K562 (cell line): Measurements from ENCODE around the gene HSD3B7. TPM values are rescaled to one million over a fixed set of nuclear protein-coding genes. Genes with fewer than 3 reads are reported as not detected.

Experiments
- FIP1L1 ChIP-seq: fragments of 200-400 bp; formaldehyde crosslinking; IDR thresholded peaks from 2 replicates; pipeline ENCODE4 v1.6.1; 2018; ENCODE audit warnings: mild to moderate bottlenecking, low read depth, low read length; ENCODE audit not compliant: poor library complexity, severe bottlenecking
- FOXA3 ChIP-seq, 2 experiments: fragments of 450-650 bp in 1 of 2; sonication (generic) in 1 of 2; formaldehyde crosslinking; IDR thresholded peaks in 1 of 2; conservative IDR thresholded peaks in 1 of 2; 2 replicates each; pipeline versions ENCODE4 v1.4.0 to v1.8.0; 2020 to 2022; ENCODE audit warnings: mild to moderate bottlenecking in 2 of 2, missing genetic modification reagents in 1 of 2
- FOXK2 ChIP-seq, 2 experiments: fragments of 450-650 bp; IDR thresholded peaks in 1 of 2; conservative IDR thresholded peaks in 1 of 2; 2 replicates each; pipeline ENCODE4 v1.6.1; 2016; ENCODE audit warnings: low read depth in 2 of 2, mild to moderate bottlenecking in 1 of 2
- GABPB1 ChIP-seq: sonication (generic); formaldehyde crosslinking; IDR thresholded peaks from 2 replicates; pipeline ENCODE4 v1.8.0; 2022; ENCODE audit warnings: mild to moderate bottlenecking, missing genetic modification reagents
- MEIS2 ChIP-seq: fragments of 450-650 bp; IDR thresholded peaks from 2 replicates; pipeline ENCODE4 v1.6.1; 2014; ENCODE audit warnings: mild to moderate bottlenecking; ENCODE audit not compliant: partially characterized antibody
- POLR2AphosphoS5 ChIP-seq: IDR thresholded peaks from 2 replicates; pipeline ENCODE4 v1.6.1; 2011; ENCODE audit warnings: mild to moderate bottlenecking, low read depth, low read length, moderate library complexity; ENCODE audit not compliant: control insufficient read depth, insufficient read depth
- SRF ChIP-seq, 2 experiments: fragments of 250-450, 450-650 bp in 1 of 2; sonication (Bioruptor Pico) in 1 of 2; sonication (generic) in 1 of 2; formaldehyde crosslinking; IDR thresholded peaks; 2 replicates each; pipeline versions ENCODE4 v1.5.0 to v1.5.1; 2020 to 2022; ENCODE audit warnings: mild to moderate bottlenecking in 1 of 2, missing genetic modification reagents in 1 of 2
- polyA plus RNA-seq, 8 experiments: library from polyadenylated mRNA; depleted of rRNA in 4 of 8; stranded (reverse) in 5 of 8; unstranded in 3 of 8; fragments of >200 nt; fragmentation: Nextera tagmentation in 2 of 8; fragmentation: Illumina TruSeq in 1 of 8; extraction: Ambion mirVana in 2 of 8; extraction: Trizol in 1 of 8; gene quantifications; 2 replicates each; pipeline versions ENCODE4 v1.2.1 to v1.2.3, GENCODE V29; 2011 to 2014; ENCODE audit warnings: inconsistent platforms in 1 of 8, missing spikeins in 1 of 8
- total RNA-seq, 7 experiments: library from RNA; depleted of rRNA in 6 of 7; stranded (reverse); fragments of >200 nt in 6 of 7; fragmentation: Illumina TruSeq in 2 of 7; extraction: Trizol in 2 of 7; gene quantifications; 2 replicates each; pipeline versions ENCODE4 v1.2.1 to v1.2.3, GENCODE V29; 2011 to 2021; ENCODE audit warnings: low replicate concordance in 1 of 7
- TF ChIP-seq, protein P1 (sequence below): sonication (generic); formaldehyde crosslinking; IDR thresholded peaks from 2 replicates; pipeline ENCODE4 v1.8.1; 2023; ENCODE audit warnings: missing genetic modification reagents, mild to moderate bottlenecking, borderline replicate concordance
- TF ChIP-seq, protein P2 (sequence below): sonication (generic); formaldehyde crosslinking; IDR thresholded peaks from 2 replicates; pipeline ENCODE4 v1.8.0; 2022; ENCODE audit warnings: mild to moderate bottlenecking, missing genetic modification reagents
- TF ChIP-seq, protein P3 (sequence below): fragments of 250-450 bp; sonication (Bioruptor Pico); IDR thresholded peaks from 2 replicates; pipeline ENCODE4 v1.8.0; 2022; ENCODE audit warnings: inconsistent platforms
- TF ChIP-seq, protein P4 (sequence below): IDR thresholded peaks from 3 replicates; pipeline ENCODE4 v1.6.1; 2011; ENCODE audit warnings: borderline replicate concordance, mild to moderate bottlenecking; ENCODE audit not compliant: insufficient read length, insufficient read depth
- TF ChIP-seq, protein P5 (sequence below): sonication (generic); formaldehyde crosslinking; IDR thresholded peaks from 2 replicates; pipeline ENCODE4 v1.4.0; 2020; ENCODE audit warnings: mild to moderate bottlenecking, missing genetic modification reagents

HSD3B7 gene
- total and polyA plus RNA-seq, 9 of the 15 experiments (the other 6 are each of a cell fraction or from before 2014, with no cell fraction given): 5.4 to 49.1 (median 23.0) TPM

DNA sequence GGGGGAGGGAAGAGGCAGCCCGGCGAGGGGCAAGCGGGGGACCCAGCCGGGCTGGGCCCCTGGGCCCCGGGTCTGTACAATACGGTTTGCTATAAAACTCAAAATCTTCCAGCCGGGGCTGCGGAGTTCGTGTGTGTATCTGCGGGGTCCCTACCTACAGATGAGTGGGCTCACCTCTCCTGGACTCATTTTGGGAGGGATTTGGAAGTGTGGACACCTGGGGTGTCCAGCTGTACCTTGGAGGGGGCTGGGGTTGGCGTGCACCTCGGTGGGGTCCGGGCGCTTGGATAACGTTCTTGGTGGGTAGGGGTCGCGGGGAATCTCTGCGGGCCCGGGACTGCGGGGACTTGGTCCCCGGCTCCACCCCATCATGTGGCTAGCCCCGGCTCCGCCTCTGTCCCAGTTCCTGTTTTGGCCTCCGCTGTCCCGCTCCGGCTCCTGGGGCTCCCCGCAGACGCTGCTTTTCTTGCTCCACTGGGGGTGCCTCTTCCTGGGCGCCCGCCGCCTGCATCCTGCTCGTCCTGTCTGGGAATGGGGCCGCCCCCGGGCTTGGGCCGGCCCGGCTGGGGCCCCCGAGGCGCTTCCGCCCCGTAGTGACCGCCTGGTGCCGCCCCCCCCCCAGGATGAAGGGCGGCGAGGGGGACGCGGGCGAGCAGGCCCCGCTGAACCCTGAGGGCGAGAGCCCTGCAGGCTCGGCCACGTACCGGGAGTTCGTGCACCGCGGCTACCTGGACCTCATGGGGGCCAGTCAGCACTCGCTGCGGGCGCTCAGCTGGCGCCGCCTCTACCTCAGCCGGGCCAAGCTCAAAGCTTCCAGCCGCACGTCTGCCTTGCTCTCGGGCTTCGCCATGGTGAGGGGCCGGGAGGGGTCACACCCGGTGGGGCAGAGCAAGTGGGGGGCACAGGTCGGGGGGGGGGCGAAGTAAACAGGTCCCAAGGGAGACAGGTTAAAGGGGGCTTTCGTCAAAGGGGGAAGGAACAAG is 36.0 kb upstream of the HSD3B7 start, which contains the start of gene ORAI3 (continued):
- TF ChIP-seq, protein P1, sequence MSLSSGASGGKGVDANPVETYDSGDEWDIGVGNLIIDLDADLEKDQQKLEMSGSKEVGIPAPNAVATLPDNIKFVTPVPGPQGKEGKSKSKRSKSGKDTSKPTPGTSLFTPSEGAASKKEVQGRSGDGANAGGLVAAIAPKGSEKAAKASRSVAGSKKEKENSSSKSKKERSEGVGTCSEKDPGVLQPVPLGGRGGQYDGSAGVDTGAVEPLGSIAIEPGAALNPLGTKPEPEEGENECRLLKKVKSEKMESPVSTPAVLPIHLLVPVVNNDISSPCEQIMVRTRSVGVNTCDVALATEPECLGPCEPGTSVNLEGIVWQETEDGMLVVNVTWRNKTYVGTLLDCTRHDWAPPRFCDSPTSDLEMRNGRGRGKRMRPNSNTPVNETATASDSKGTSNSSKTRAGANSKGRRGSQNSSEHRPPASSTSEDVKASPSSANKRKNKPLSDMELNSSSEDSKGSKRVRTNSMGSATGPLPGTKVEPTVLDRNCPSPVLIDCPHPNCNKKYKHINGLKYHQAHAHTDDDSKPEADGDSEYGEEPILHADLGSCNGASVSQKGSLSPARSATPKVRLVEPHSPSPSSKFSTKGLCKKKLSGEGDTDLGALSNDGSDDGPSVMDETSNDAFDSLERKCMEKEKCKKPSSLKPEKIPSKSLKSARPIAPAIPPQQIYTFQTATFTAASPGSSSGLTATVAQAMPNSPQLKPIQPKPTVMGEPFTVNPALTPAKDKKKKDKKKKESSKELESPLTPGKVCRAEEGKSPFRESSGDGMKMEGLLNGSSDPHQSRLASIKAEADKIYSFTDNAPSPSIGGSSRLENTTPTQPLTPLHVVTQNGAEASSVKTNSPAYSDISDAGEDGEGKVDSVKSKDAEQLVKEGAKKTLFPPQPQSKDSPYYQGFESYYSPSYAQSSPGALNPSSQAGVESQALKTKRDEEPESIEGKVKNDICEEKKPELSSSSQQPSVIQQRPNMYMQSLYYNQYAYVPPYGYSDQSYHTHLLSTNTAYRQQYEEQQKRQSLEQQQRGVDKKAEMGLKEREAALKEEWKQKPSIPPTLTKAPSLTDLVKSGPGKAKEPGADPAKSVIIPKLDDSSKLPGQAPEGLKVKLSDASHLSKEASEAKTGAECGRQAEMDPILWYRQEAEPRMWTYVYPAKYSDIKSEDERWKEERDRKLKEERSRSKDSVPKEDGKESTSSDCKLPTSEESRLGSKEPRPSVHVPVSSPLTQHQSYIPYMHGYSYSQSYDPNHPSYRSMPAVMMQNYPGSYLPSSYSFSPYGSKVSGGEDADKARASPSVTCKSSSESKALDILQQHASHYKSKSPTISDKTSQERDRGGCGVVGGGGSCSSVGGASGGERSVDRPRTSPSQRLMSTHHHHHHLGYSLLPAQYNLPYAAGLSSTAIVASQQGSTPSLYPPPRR (CRISPR knock-in tag): no peak
- TF ChIP-seq, protein P2, sequence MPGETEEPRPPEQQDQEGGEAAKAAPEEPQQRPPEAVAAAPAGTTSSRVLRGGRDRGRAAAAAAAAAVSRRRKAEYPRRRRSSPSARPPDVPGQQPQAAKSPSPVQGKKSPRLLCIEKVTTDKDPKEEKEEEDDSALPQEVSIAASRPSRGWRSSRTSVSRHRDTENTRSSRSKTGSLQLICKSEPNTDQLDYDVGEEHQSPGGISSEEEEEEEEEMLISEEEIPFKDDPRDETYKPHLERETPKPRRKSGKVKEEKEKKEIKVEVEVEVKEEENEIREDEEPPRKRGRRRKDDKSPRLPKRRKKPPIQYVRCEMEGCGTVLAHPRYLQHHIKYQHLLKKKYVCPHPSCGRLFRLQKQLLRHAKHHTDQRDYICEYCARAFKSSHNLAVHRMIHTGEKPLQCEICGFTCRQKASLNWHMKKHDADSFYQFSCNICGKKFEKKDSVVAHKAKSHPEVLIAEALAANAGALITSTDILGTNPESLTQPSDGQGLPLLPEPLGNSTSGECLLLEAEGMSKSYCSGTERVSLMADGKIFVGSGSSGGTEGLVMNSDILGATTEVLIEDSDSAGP (CRISPR knock-in tag): no peak
- TF ChIP-seq FOXK2 (conservative IDR thresholded peaks at IDR 0.05 in 1 of 2, IDR thresholded peaks at IDR 0.05 in 1 of 2; ENCODE audit: low read depth in 2 of 2) (no peak), FOXA3 (CRISPR knock-in tag; conservative IDR thresholded peaks at IDR 0.05 in 1 of 2, IDR thresholded peaks at IDR 0.05 in 1 of 2) (no peak), FIP1L1 (peak; percentile 64), GABPB1 (peak; percentile 58; the same call in 1 of the 2 replicates), POLR2AphosphoS5 (peak; percentile 53), MEIS2 (no peak), SRF (CRISPR knock-in tag; IDR thresholded peaks at IDR 0.05) (no peak)
- TF ChIP-seq, protein P3, sequence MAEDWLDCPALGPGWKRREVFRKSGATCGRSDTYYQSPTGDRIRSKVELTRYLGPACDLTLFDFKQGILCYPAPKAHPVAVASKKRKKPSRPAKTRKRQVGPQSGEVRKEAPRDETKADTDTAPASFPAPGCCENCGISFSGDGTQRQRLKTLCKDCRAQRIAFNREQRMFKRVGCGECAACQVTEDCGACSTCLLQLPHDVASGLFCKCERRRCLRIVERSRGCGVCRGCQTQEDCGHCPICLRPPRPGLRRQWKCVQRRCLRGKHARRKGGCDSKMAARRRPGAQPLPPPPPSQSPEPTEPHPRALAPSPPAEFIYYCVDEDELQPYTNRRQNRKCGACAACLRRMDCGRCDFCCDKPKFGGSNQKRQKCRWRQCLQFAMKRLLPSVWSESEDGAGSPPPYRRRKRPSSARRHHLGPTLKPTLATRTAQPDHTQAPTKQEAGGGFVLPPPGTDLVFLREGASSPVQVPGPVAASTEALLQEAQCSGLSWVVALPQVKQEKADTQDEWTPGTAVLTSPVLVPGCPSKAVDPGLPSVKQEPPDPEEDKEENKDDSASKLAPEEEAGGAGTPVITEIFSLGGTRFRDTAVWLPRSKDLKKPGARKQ (CRISPR knock-in tag): no peak
- TF ChIP-seq, protein P4, sequence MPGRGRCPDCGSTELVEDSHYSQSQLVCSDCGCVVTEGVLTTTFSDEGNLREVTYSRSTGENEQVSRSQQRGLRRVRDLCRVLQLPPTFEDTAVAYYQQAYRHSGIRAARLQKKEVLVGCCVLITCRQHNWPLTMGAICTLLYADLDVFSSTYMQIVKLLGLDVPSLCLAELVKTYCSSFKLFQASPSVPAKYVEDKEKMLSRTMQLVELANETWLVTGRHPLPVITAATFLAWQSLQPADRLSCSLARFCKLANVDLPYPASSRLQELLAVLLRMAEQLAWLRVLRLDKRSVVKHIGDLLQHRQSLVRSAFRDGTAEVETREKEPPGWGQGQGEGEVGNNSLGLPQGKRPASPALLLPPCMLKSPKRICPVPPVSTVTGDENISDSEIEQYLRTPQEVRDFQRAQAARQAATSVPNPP: no peak
- TF ChIP-seq, protein P5, sequence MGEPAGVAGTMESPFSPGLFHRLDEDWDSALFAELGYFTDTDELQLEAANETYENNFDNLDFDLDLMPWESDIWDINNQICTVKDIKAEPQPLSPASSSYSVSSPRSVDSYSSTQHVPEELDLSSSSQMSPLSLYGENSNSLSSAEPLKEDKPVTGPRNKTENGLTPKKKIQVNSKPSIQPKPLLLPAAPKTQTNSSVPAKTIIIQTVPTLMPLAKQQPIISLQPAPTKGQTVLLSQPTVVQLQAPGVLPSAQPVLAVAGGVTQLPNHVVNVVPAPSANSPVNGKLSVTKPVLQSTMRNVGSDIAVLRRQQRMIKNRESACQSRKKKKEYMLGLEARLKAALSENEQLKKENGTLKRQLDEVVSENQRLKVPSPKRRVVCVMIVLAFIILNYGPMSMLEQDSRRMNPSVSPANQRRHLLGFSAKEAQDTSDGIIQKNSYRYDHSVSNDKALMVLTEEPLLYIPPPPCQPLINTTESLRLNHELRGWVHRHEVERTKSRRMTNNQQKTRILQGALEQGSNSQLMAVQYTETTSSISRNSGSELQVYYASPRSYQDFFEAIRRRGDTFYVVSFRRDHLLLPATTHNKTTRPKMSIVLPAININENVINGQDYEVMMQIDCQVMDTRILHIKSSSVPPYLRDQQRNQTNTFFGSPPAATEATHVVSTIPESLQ (CRISPR knock-in tag): 0 out of 2 replicates have a peak, but pooled peaks have one; percentile 56
